Smooth muscle cell of trachea (primary cell): ENCODE data around the gene SLC25A18. TPM values are rescaled to one million over a fixed set of nuclear protein-coding genes. Genes with fewer than 3 reads are reported as not detected.

Source experiments
- total RNA-seq: library from RNA; depleted of rRNA; stranded (reverse); fragments of >200 nt; gene quantifications from 2 replicates; pipeline ENCODE4 v1.2.1, GENCODE V29; 2014

Gene SLC25A18
- total RNA-seq, result not detected in 2 replicates

GRCh38 chr22:17562906-17563870 lies at the start of gene SLC25A18:
TSS of gene SLC25A18 (plus strand) at chr22:17563498. CDS start at chr22:17579945, 16,447 bp downstream.

GRCh38 chr22:17628406-17629172 lies 65.3 kb downstream of the SLC25A18 start, which contains the start of gene ATP6V1E1:
TSS of gene ATP6V1E1 (minus strand) at chr22:17628749. CDS start at chr22:17628635, 114 bp downstream.

GRCh38 chr22:17638432-17639246 lies 75.3 kb downstream of the SLC25A18 start, which contains the start of gene BCL2L13:
TSS of gene BCL2L13 (plus strand) at chr22:17638757. CDS start at chr22:17655712, 16,955 bp downstream.

Other genes starting within 250 kb of the SLC25A18 start
- gene CECR2, start 194.0 kb upstream of the SLC25A18 start, total RNA-seq, result not detected in 2 replicates
- 147 and 154 TPM in 2 replicates for gene ATP6V1E1, start 65.3 kb downstream of the SLC25A18 start, total RNA-seq
- gene BCL2L13, start 75.3 kb downstream of the SLC25A18 start, total RNA-seq, result 59.9 and 71.0 TPM in 2 replicates
- 15.9 and 28.1 TPM in 2 replicates for gene BID, start 211.0 kb downstream of the SLC25A18 start, total RNA-seq